ENCODE measurements around the gene MET.
"Not testable (repeated sequence)": the region's sequence is repeated elsewhere in the genome, so short reads cannot be mapped to it uniquely, and the experiment has no call there.

MET gene

DNA sequence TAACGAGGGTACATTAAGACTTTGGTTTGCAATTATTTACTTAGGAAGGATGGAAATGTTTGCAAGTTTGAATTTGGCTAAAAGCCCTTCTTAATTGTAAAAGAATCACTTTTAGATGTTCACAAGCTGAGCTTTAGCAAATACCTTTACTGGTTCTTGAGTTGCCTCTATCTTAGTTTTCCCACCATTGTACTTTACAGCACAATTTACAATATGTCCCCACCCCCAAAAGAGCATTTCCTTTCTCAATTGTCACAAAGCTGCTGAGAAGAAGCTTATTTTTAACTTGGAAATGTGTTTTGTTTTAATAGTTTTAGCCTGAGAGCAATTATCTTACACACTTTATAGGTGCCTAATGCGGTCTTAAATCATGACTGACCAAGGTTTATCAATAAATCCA lies 81.1 kb downstream of the MET start:
- no peak for DNase-seq (ENCODE audit: low read depth)
- TF ChIP-seq, protein P1, sequence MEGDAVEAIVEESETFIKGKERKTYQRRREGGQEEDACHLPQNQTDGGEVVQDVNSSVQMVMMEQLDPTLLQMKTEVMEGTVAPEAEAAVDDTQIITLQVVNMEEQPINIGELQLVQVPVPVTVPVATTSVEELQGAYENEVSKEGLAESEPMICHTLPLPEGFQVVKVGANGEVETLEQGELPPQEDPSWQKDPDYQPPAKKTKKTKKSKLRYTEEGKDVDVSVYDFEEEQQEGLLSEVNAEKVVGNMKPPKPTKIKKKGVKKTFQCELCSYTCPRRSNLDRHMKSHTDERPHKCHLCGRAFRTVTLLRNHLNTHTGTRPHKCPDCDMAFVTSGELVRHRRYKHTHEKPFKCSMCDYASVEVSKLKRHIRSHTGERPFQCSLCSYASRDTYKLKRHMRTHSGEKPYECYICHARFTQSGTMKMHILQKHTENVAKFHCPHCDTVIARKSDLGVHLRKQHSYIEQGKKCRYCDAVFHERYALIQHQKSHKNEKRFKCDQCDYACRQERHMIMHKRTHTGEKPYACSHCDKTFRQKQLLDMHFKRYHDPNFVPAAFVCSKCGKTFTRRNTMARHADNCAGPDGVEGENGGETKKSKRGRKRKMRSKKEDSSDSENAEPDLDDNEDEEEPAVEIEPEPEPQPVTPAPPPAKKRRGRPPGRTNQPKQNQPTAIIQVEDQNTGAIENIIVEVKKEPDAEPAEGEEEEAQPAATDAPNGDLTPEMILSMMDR (IDR thresholded peaks at IDR 0.05; ENCODE audit: control insufficient read depth, insufficient read depth, low read depth, low read length, missing control alignments) = no peak
- no peak overlapping the region for H3K4me3 ChIP-seq (ENCODE audit: control insufficient read depth, low read depth, low read length)

DNA sequence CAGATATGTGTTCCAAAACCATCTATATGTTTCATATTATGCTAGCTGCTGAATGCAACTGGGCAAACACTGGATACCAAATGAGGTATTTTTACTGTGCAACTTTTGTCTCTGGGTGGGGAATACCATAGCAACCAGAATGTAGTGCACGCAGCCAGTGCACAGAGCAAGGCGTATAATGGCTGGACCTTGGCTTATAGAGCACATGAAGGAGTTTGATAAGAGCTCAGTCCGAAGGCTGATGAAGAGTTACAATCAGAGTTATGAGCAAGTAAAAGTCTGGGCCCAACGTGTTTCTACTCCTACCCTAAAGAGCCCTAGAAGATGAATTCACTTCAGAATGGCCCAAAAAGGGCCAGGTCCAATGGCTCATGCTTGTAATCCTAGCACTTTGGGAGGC lies 82.2 kb downstream of the MET start:
- TF ChIP-seq, protein P1 (IDR thresholded peaks at IDR 0.05; ENCODE audit: control insufficient read depth, insufficient read depth, low read depth, low read length, missing control alignments) = no peak
- H3K4me3 ChIP-seq (ENCODE audit: control insufficient read depth, low read depth, low read length) = no peak overlapping the region
- no peak for DNase-seq (ENCODE audit: low read depth)

DNA sequence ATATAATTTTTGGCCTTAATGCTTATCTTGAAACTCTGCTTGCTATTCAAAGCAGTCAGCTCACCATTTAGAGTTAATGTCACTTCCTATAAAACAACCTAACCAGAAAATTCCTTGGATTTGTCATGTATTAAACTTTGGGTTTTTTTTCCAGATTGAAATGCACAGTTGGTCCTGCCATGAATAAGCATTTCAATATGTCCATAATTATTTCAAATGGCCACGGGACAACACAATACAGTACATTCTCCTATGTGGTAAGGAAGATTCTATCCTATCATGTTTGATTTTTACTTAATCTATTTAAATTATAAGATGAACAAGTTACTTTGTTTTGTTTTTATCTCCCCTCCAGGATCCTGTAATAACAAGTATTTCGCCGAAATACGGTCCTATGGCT lies 85.3 kb downstream of the MET start:
- no peak overlapping the region for H3K4me3 ChIP-seq (ENCODE audit: control insufficient read depth, low read depth, low read length)
- TF ChIP-seq, protein P1 (IDR thresholded peaks at IDR 0.05; ENCODE audit: control insufficient read depth, insufficient read depth, low read depth, low read length, missing control alignments) = no peak
- DNase-seq (ENCODE audit: low read depth) = no peak

DNA sequence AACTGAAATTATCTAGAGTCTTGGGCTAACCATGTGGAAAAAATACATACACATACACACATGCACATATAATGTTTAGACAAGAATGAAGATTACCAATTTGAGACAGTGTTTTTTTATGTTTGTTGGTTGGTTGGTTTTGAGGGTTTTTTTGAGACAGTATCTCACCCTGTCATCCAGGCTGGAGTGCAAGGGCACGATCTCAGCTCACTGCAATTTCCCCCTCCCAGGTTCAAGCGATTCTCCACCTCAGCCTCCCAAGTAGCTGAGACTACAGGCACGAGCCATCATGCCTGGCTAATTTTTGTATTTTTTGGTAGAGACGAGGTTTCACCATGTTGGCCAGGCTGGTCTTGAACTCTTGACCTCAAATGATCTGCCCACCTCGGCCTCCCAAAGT lies 87.6 kb downstream of the MET start:
- not testable (repeated sequence) for DNase-seq (ENCODE audit: low read depth); H3K4me3 ChIP-seq (ENCODE audit: control insufficient read depth, low read depth, low read length)

DNA sequence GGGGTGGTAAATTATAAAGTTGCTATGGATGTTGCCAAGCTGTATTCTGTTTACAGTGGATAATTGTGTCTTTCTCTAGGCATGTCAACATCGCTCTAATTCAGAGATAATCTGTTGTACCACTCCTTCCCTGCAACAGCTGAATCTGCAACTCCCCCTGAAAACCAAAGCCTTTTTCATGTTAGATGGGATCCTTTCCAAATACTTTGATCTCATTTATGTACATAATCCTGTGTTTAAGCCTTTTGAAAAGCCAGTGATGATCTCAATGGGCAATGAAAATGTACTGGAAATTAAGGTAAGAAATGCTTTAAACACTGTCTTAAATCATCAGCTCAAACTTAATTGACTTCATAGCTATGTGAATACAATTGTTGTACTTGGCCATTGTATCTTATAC lies 91.0 kb downstream of the MET start:
- TF ChIP-seq, protein P1 (IDR thresholded peaks at IDR 0.05; ENCODE audit: control insufficient read depth, insufficient read depth, low read depth, low read length, missing control alignments) = no peak
- DNase-seq (ENCODE audit: low read depth) = no peak
- no peak overlapping the region for H3K4me3 ChIP-seq (ENCODE audit: control insufficient read depth, low read depth, low read length)

DNA sequence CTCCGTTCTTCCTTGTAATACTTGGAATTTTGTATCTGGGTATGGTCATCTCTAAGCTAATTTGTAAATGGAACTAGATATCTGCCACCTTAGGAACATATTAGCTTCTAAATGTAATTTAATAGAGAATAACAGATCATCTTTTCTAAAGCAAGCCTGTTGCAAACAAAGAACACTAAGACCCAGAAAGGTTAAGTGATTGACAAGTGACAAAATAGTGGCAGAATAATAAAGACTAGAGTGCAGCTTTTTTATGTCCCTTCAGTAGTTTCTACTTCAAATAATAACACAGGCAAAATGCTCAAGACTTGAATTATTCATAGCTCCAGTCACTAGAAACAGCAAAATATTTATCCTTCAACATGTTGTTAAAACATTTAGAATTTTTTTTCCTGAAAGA lies 91.7 kb downstream of the MET start:
- no peak overlapping the region for H3K4me3 ChIP-seq (ENCODE audit: control insufficient read depth, low read depth, low read length)
- TF ChIP-seq, protein P1 (IDR thresholded peaks at IDR 0.05; ENCODE audit: control insufficient read depth, insufficient read depth, low read depth, low read length, missing control alignments) = no peak
- no peak for DNase-seq (ENCODE audit: low read depth)

DNA sequence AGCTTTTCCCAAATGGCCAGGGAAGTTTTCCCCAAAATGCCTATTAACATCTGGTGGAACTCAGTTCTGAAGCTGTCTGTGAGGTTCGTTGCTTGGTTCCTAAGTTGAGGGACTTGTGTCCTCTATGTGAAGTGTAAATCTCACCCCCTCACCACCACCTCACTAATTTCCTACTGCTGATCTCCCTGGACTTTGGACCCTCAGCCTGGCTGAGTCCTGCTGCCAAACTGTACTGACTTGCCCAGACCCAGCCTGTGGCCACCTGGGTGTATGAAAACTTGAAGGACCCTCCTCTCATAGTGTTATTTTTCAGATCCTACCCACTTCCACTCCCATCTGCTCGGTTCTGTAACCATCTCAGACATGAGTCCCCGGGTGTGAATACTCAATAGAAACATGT lies 94.9 kb downstream of the MET start:
- no peak overlapping the region for H3K4me3 ChIP-seq (ENCODE audit: control insufficient read depth, low read depth, low read length)
- TF ChIP-seq, protein P1 (IDR thresholded peaks at IDR 0.05; ENCODE audit: control insufficient read depth, insufficient read depth, low read depth, low read length, missing control alignments) = no peak
- no peak for DNase-seq (ENCODE audit: low read depth)
